ENCODE data around the gene AMZ1.

GRCh38 chr7:2640846-2641316, 47.1 kb upstream of the AMZ1 start:
- TF ChIP-seq CTCF (IDR thresholded peaks at IDR 0.05) (no peak), POLR2A (IDR thresholded peaks at IDR 0.05) (no peak)

Measured in lower leg skin (tissue), 3 donors.